Vagina (tissue), 2 donors: Measurements from ENCODE around the gene CFAP58. TPM values are rescaled to one million over a fixed set of nuclear protein-coding genes. Genes with fewer than 3 reads are reported as not detected.

Experiments used
- DNase-seq, 2 donors: peaks; one replicate each; pipeline ENCODE4 v3.0.0-alpha.2; 2017; ENCODE audit errors: extremely low spot score in 2 of 2
- H3K27ac ChIP-seq: fragments of 200-600 bp; sonication (generic); one replicate; pipeline ENCODE4 v1.5.1; 2019
- H3K27me3 ChIP-seq: fragments of 200-600 bp; sonication (generic); one replicate; pipeline ENCODE4 v1.5.1; 2019
- H3K36me3 ChIP-seq, 2 donors: fragments of 200-600 bp; sonication (generic); one replicate each; pipeline ENCODE4 v1.5.1; 2017 to 2019
- H3K4me1 ChIP-seq: fragments of 200-600 bp; sonication (generic); one replicate; pipeline ENCODE4 v1.5.1; 2019
- H3K4me3 ChIP-seq, 2 donors: fragments of 200-600 bp; sonication (generic); 1 replicate in 1 of 2; 2 replicates in 1 of 2; pipeline ENCODE4 v1.5.1; 2016 to 2019
- H3K9me3 ChIP-seq: fragments of 200-600 bp; sonication (generic); one replicate; pipeline ENCODE4 v1.5.1; 2019
- CTCF ChIP-seq, 3 experiments: fragments of 450-650 bp in 2 of 3; fragments of 200-600 bp in 1 of 3; sonication (generic) in 1 of 3; IDR thresholded peaks; one replicate each; pipeline ENCODE4 v1.5.1; 2017 to 2019; ENCODE audit warnings: antibody characterized with exemption in 3 of 3, mild to moderate bottlenecking in 2 of 3, moderate library complexity in 2 of 3
- POLR2A ChIP-seq, 2 donors: fragments of 450-650 bp; IDR thresholded peaks; one replicate each; pipeline ENCODE4 v1.6.1; 2017; ENCODE audit warnings: antibody characterized with exemption in 2 of 2, mild to moderate bottlenecking in 2 of 2, moderate library complexity in 2 of 2
- POLR2AphosphoS5 ChIP-seq, 2 donors: sonication (generic); formaldehyde crosslinking; IDR thresholded peaks; one replicate each; pipeline ENCODE4 v1.9.0; 2017; ENCODE audit warnings: antibody characterized with exemption in 2 of 2, mild to moderate bottlenecking in 2 of 2, low read depth in 1 of 2; ENCODE audit not compliant: insufficient read depth in 1 of 2
- intact Hi-C: fragments of 100-400 bp; cut with DNase I; formaldehyde crosslinking; loops from one replicate; pipeline ENCODE4 v1.15.1; 2023
- total RNA-seq: library from RNA; depleted of rRNA; stranded (reverse); fragments of >200 nt; gene quantifications from one replicate; pipeline ENCODE4 v1.2.3, GENCODE V29; 2016

The CFAP58 gene
- total RNA-seq, 1 donor from 2014 or later, result 0.49 TPM

GRCh38 chr10:104479906-104480593 is 126.4 kb downstream of the CFAP58 start:
- H3K27ac ChIP-seq, result peak overlapping the region; percentile 1
- intact Hi-C loops, result no loop called here
- no peaks in the 10 kb centered on the region for H3K27me3 ChIP-seq
- no peak for TF ChIP-seq CTCF (IDR thresholded peaks at IDR 0.05)
- no peak for TF ChIP-seq POLR2A (IDR thresholded peaks at IDR 0.05)
- no peak for TF ChIP-seq POLR2AphosphoS5 (IDR thresholded peaks at IDR 0.05; ENCODE audit: insufficient read depth in 1 of 2, low read depth in 1 of 2)
- DNase-seq, result no peak
- H3K36me3 ChIP-seq, result no peaks in the 10 kb centered on the region
- no peak overlapping the region for H3K4me3 ChIP-seq
- H3K4me1 ChIP-seq, result peaks cover 16% of the 10 kb centered on the region
- no peaks in the 10 kb centered on the region for H3K9me3 ChIP-seq

- no peaks in the 10 kb centered on the region for H3K36me3 ChIP-seq
- H3K27ac ChIP-seq, result no peak overlapping the region
- no peak overlapping the region for H3K4me3 ChIP-seq
- DNase-seq, result no peak
- no peak for TF ChIP-seq POLR2AphosphoS5 (IDR thresholded peaks at IDR 0.05; ENCODE audit: insufficient read depth in 1 of 2, low read depth in 1 of 2)
- TF ChIP-seq CTCF (IDR thresholded peaks at IDR 0.05), result no peak
- no peak for TF ChIP-seq POLR2A (IDR thresholded peaks at IDR 0.05)
- H3K27me3 ChIP-seq, result no peaks in the 10 kb centered on the region
- intact Hi-C loops, result no loop called here
- peaks cover 16% of the 10 kb centered on the region for H3K4me1 ChIP-seq
- H3K9me3 ChIP-seq, result no peaks in the 10 kb centered on the region
Measured at GRCh38 chr10:104480797-104481196, 127.2 kb downstream of the CFAP58 start.

GRCh38 chr10:104483582-104483981 is 129.9 kb downstream of the CFAP58 start:
- Histone ChIP-seq H3K27ac (no peak overlapping the region), H3K4me3 (no peak overlapping the region), H3K9me3 (no peaks in the 10 kb centered on the region), H3K4me1 (peaks cover 29% of the 10 kb centered on the region), H3K27me3 (no peaks in the 10 kb centered on the region), H3K36me3 (no peaks in the 10 kb centered on the region)
- TF ChIP-seq POLR2A (IDR thresholded peaks at IDR 0.05) (no peak), CTCF (IDR thresholded peaks at IDR 0.05) (no peak), POLR2AphosphoS5 (IDR thresholded peaks at IDR 0.05; ENCODE audit: insufficient read depth in 1 of 2, low read depth in 1 of 2) (no peak)
- intact Hi-C loops, result no loop called here
- DNase-seq, result no peak

GRCh38 chr10:104485632-104486031 is 132.0 kb downstream of the CFAP58 start:
- intact Hi-C loops, result no loop called here
- no peak for TF ChIP-seq POLR2AphosphoS5 (IDR thresholded peaks at IDR 0.05; ENCODE audit: insufficient read depth in 1 of 2, low read depth in 1 of 2)
- no peak for TF ChIP-seq POLR2A (IDR thresholded peaks at IDR 0.05)
- no peak for TF ChIP-seq CTCF (IDR thresholded peaks at IDR 0.05)
- no peak for DNase-seq

GRCh38 chr10:104486803-104487202 is 133.2 kb downstream of the CFAP58 start:
- no peaks in the 10 kb centered on the region for H3K27me3 ChIP-seq
- H3K4me1 ChIP-seq, result peaks cover 13% of the 10 kb centered on the region
- intact Hi-C loops, result no loop called here
- DNase-seq, result no peak
- no peak overlapping the region for H3K4me3 ChIP-seq
- TF ChIP-seq POLR2A (IDR thresholded peaks at IDR 0.05) (no peak), CTCF (IDR thresholded peaks at IDR 0.05) (no peak), POLR2AphosphoS5 (IDR thresholded peaks at IDR 0.05; ENCODE audit: insufficient read depth in 1 of 2, low read depth in 1 of 2) (no peak)
- no peaks in the 10 kb centered on the region for H3K9me3 ChIP-seq
- H3K27ac ChIP-seq, result no peak overlapping the region
- no peaks in the 10 kb centered on the region for H3K36me3 ChIP-seq

More at GRCh38 chr10:104485632-104486031, 132.0 kb downstream of the CFAP58 start:
- Histone ChIP-seq H3K36me3 (no peaks in the 10 kb centered on the region), H3K4me1 (peaks cover 22% of the 10 kb centered on the region), H3K27ac (no peak overlapping the region), H3K4me3 (no peak overlapping the region), H3K27me3 (no peaks in the 10 kb centered on the region), H3K9me3 (no peaks in the 10 kb centered on the region)
